HG02571 (cell line): ENCODE measurements around the gene WDR88.

Experiments used
- ATAC-seq: cut with Tn5 transposase; IDR thresholded peaks from one replicate; pipeline ENCODE4 v1.9.1; 2021; ENCODE audit warnings: mild to moderate bottlenecking, moderate library complexity; ENCODE audit not compliant: unreplicated experiment

Gene WDR88

GRCh38 chr19:33132021-33132420 is at the start of gene WDR88:
TSS of gene WDR88 (plus strand) at chr19:33132114. CDS start at chr19:33132170, 56 bp downstream.
- ATAC-seq, result no peak

GRCh38 chr19:33085570-33086128 is 46.3 kb upstream of the WDR88 start:
- ATAC-seq, result no peak

- ATAC-seq, result no peak
Observed at GRCh38 chr19:33086955-33087354, 45.0 kb upstream of the WDR88 start.

- no peak for ATAC-seq
Observed at GRCh38 chr19:33089010-33089409, 42.9 kb upstream of the WDR88 start.

- no peak for ATAC-seq
Observed at GRCh38 chr19:33090179-33090578, 41.7 kb upstream of the WDR88 start.

- no peak for ATAC-seq
Observed at GRCh38 chr19:33093420-33094210, 38.3 kb upstream of the WDR88 start.

- ATAC-seq, result no peak
Observed at GRCh38 chr19:33094436-33095067, 37.4 kb upstream of the WDR88 start.

GRCh38 chr19:33096005-33096404 is 35.9 kb upstream of the WDR88 start:
- no peak for ATAC-seq

- no peak for ATAC-seq
Observed at GRCh38 chr19:33098055-33098534, 33.8 kb upstream of the WDR88 start.

- no peak for ATAC-seq
Observed at GRCh38 chr19:33100894-33101644, 30.8 kb upstream of the WDR88 start.

GRCh38 chr19:33102893-33103292 is 29.0 kb upstream of the WDR88 start:
- ATAC-seq, result no peak

- no peak for ATAC-seq
Observed at GRCh38 chr19:33108161-33108560, 23.8 kb upstream of the WDR88 start.

GRCh38 chr19:33110137-33110910 is 21.6 kb upstream of the WDR88 start:
- no peak for ATAC-seq

GRCh38 chr19:33111587-33111986 is 20.3 kb upstream of the WDR88 start:
- no peak for ATAC-seq

- ATAC-seq, result no peak
Observed at GRCh38 chr19:33114312-33114711, 17.6 kb upstream of the WDR88 start.

- ATAC-seq, result no peak
Observed at GRCh38 chr19:33117501-33117900, 14.4 kb upstream of the WDR88 start.

GRCh38 chr19:33118643-33119042 is 13.3 kb upstream of the WDR88 start:
- ATAC-seq, result no peak

- no peak for ATAC-seq
Observed at GRCh38 chr19:33124207-33125098, 7.5 kb upstream of the WDR88 start.

- no peak for ATAC-seq
Observed at GRCh38 chr19:33125929-33126388, 6.0 kb upstream of the WDR88 start.
